Ramos (cell line): ENCODE results near the gene IL23R.

Experiments used
- in situ Hi-C: fragments of 300-500 bp; cut with MboI; formaldehyde crosslinking; loops from one replicate; pipeline ENCODE4 v1.14.3; 2022; ENCODE audit warnings: low sequenced_read_pairs; ENCODE audit not compliant: unreplicated experiment

The IL23R gene, protein sequence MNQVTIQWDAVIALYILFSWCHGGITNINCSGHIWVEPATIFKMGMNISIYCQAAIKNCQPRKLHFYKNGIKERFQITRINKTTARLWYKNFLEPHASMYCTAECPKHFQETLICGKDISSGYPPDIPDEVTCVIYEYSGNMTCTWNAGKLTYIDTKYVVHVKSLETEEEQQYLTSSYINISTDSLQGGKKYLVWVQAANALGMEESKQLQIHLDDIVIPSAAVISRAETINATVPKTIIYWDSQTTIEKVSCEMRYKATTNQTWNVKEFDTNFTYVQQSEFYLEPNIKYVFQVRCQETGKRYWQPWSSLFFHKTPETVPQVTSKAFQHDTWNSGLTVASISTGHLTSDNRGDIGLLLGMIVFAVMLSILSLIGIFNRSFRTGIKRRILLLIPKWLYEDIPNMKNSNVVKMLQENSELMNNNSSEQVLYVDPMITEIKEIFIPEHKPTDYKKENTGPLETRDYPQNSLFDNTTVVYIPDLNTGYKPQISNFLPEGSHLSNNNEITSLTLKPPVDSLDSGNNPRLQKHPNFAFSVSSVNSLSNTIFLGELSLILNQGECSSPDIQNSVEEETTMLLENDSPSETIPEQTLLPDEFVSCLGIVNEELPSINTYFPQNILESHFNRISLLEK

DNA sequence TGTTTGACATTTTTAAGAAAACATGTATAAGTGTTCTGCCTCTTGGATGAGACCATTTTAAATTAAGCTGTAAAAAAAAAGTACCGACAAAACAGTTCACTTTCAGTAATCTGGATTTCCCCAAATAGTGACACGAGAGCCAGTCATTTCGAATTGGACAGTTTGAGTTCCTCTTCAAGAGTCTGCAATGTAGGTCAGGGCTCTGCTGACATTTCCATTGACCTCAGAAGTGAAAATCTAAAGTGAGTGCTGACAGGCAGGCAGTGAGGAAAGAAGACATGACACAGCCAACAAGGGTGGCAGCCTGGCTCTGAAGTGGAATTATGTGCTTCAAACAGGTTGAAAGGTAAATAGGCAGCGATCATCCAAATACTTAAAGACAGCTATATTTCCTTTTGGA lies at the start of gene IL23R:
IL23R (plus strand) TSS at position 259 of the 400 bp plus-strand sequence. CDS start 1,667 bp downstream, outside the sequence.
- in situ Hi-C loops, result no loop called here

DNA sequence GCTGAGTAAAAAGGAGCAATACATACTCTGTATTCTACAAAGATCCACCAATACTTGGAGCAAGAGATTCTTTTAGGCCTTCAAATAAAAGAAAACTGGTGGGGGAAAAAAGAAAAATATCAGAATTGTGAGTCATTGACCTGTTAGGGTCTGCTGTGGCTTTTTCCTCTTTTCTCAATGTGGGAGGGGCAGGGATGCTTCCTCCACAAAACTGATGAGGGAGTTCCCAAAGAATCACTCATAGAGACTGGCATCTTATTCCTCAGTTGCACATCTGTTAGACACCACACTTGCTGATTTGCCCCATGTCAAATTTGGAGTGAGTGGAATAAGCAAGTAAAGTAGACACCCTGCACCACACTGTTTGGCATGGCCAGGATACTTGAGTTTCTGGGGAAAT lies 48.1 kb upstream of the IL23R start:
- in situ Hi-C loops, result no loop called here

DNA sequence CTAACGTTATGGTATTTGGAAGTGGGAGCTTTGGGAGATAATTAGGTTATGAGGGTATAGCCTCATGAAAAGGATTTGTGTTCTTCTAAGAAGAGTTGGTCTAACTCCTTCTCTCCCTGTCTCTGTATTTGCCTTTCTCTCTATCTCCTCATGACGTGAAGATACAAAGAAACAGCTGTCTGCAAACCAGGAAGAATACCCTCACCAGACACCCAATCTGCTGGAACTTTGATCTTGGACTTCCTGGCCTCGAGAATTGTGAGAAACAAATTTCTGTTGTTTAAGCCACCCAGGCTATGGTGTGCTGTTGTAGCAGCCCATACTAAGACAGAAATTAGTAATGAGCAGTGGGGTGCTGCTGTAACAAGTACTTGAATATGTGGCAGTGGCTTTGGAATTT lies 47.6 kb upstream of the IL23R start:
- in situ Hi-C loops, result no loop called here

DNA sequence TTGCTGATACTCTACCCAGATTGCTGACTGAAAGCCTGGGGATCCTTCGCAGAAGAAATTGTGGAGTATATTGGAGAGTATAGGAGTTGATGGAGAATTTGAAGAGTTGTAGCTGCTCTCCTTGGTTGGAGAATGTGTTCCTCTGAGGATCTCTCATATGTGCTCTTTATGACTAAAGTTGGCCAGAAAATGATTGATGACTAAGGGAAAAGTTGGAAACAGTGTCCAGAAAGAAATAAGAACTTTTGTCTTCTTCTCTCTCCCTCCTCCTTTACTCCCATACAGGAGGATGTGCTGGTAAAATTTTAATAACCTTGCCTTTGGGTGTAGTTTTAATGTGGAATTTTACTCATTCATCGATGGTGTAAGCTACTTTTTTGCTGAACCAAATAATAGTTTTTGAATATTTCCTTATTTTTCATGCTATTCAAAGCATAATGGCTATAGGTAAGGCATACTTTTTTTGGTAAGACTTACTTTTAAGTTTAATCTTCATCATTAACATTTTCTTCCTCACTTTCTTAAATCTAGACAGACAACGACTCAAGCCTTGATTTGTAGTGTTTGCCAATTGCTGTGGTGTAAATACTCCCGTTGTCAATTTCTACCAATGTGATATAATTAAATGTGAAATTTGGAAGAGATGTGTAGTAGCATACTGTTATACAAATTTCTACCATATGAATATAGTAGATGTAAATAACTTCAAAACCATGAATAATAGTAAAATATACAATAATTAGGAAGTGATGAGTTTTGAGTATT lies 45.2 kb upstream of the IL23R start:
- in situ Hi-C loops, result no loop called here

DNA sequence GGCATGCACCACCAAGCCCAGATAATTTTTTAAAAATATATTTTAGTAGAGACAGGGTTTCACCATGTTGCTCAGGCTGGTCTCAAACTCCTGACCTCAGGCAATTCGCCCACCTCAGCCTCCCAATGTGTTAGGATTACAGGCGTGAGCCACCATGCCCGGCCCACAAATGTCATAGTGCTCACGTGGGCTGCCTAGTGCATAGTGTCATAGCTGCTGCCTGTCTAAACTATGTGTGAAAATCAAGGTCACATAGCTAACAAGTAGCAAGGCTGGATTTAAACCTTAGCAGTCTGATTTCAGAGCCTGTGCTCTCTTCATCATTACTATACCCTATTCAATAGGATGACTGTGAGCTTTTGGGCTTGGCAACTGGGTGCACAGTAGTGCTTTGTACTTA lies 41.8 kb upstream of the IL23R start:
- in situ Hi-C loops, result no loop called here

DNA sequence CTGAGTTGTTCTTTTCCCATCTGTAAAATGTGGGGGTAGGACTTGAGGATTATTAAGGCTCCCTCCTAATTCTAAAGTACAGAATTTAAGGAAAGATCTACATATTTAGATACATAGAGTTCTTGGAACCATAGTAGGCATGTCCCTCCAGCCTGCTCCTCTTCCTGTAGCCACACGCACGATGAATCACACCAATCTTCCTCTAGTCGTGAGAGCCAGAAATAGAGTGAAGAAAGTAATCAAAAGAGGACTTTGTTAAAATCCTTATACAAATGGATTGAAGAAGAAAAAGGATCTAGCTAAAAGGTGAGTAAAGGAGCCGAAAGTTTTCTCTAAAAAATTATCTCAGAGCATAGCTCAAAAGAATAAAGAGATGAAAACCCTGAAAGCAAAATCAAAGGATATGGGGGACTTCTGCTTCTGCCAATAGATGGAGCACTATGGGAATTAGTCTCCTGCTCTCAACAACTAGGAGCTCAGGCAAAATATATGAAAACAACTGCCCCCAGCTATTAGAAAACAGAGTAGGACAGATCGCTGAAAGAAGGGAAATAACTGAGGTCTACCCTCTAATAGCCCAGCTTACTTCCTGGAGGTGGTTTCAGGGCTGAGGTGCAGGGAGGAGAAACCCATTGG lies 40.0 kb upstream of the IL23R start:
- in situ Hi-C loops, result no loop called here

DNA sequence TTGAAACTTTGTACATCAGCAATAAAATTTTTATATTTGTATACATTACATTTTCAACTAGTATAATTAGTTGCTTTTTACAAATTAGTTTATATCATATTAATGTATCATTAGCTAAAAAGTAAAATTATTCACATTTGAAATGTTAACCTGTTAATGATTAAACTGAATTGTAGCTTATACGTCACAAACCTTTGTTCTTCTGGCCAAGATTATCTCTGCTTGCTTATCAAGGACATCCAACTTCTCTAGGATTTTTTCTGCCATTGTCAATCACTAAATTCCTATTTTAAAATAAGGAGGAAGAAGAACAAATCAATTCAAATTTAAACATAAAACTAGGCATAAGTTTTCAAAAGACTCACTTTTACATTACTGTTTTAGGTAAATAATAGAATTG lies 39.3 kb upstream of the IL23R start:
- in situ Hi-C loops, result no loop called here

DNA sequence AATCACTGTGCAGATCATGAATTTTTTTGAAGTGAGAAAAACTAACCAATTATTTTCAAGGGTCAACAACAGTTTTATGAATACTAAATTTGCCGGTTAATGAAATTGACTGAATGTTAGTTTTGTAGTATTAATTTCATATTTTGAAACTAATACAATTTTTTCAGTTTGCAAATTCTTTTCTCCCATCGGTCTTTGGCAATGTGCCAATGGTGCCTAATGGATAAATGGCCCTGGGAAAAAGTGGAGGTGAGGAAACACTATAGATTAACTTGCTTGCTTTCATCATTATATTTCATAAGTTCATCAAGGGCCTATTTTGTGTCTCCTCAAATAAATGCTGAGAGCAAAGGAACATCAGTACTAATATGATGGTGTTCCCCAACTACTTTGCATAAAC lies 35.6 kb upstream of the IL23R start:
- in situ Hi-C loops, result no loop called here

DNA sequence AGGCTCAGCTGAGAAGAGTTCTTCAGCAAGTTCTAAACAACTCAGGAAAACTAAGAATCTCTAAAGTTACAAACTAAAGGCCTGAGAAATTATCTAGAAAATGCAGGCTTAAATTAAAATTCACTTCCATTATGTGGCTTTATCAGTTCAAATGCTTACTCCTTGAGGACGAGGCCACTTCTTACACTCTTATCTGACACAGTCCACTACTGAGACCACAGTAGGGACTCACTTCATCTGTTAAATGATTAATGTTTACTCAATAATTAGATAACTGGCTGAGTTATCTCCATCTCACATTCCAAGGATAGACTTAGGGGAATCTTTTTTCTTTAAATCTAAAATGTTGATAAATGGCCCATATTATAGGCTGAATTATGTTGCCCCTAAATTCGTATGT lies 33.1 kb upstream of the IL23R start:
- in situ Hi-C loops, result no loop called here

DNA sequence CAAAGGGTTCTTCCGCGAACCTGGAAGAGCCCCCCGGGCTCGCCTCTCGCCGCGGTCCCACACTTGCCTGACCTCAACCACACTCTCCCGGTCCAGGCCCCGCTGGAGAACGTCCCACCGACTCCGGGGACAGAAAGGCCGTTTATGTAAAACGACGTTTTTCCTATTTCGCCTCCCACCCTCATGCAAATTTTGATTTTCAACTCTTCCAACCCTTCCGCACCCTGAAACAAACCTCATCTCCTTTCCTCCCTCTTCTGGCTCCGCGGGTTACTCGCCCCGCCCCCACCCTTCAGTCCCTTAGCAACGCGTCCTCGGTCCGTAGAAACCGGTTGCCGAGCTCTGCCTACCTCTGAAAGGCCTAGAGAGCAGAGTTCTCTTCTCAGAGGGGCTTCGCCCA lies 31.6 kb upstream of the IL23R start, which contains the start of gene C1orf141:
C1orf141 (minus strand) TSS at position 276 of the 400 bp plus-strand sequence. CDS start 7,730 bp downstream, outside the sequence.
- in situ Hi-C loops, result no loop called here

DNA sequence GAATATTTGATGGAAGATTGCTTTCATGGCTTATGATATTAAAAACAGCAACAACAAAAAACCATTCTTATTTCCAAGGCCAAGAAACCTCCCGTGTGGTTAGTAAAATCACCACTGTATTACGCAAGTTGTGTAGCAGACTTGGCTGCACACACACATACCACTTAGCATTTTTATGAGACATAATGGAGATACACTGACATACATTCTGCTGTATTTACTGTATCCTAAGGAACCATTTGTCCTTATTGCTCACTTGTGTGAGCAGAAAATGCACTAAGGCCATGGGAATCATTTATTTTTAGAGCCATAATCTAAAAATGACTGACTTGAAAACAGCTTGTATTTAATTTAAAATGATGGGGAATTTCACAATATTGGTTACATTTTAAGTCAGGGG lies 30.9 kb upstream of the IL23R start:
- in situ Hi-C loops, result no loop called here

DNA sequence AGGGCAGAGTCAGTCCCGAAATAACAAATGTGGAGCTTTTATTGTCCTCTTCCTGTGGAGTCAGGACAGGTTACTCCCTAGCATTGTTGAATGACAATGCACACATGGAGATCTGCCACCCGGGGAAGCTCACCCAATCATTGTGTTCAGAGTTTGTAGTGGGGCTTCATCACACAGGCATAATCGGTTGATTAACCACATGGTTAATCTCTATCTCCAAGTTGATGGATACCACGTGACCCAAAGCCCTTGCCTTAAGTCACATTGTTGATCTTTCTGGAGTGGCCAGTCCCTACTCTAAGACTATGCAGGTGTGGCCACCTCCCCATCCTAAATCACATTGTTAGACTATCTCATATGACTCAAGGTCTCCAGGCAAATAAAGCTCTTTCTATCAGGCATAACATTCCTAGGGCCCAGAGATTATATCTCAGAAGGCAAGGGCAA lies 28.9 kb upstream of the IL23R start:
- in situ Hi-C loops, result no loop called here

DNA sequence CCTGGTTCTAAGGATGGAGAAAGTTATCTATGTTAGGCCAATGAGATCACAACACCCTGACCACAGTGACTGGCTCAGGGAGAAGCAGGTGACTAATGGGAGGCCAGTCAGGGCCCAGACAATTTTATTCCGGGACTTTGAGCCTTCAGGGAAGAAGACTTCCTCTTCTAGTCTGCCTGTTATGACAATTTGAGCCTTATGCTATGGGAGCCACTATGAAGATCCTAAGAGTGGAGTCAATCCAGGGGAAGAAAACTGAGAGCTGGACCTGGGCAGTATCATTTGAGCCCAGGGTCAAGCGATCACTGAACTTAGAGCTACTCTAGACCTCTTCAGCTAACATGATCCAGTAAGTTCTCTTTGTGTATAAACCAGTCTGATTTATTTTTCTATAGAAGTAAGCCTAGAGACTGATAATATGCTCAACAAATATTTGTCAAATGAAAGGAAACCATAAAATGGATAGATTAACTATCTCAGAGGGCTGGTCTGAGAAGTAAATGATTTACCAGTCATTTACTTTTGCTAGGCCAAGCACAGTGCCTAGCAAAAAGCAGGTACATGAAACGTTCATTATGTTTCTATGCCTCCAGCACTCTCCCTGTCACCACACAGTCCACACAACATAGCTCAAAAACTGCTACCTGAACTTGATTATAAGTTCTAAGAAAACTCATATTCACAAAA lies 27.3 kb upstream of the IL23R start:
- in situ Hi-C loops, result no loop called here

DNA sequence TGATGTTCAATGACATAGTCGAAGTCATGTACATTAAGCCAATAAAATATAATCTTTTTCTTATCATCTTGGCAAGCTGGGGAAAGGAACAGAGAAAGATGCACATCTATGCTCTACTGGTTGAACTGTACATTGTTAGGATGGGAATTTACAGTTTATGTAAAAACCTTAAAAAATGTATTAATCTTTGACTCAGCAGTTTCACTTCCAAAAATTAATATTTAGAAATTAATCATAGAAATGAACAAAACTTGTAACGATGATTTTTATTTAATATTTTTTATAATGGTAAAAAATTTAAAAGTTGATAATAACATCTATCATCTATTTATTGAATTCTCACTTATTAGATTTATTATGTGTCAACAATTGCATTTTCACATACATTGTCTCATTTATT lies 25.8 kb upstream of the IL23R start:
- in situ Hi-C loops, result loop anchor here (10.0 kb wide), 1 partner anchor 146 kb away; no protein-coding TSS in a partner anchor

DNA sequence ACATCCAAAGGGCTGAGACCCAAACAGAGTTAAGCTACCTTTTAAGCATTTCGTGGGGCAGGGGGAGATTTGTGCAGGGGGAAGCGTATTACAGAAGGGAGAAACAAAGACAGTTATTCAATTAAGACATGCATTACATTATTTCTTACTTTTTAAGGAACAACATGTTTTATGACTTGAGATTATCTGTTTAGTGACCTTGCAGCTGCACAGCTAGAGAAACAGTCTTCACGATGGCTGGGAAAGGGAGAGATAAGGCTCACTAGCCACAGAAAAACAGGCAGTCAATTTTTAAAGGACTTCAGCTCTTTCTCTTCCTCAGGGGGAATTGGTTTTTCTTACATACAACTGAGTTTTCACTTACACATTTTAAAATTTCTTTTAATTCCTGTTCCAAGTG lies 24.4 kb upstream of the IL23R start:
- in situ Hi-C loops, result loop anchor here (10.0 kb wide), 1 partner anchor 147 kb away; no protein-coding TSS in a partner anchor

DNA sequence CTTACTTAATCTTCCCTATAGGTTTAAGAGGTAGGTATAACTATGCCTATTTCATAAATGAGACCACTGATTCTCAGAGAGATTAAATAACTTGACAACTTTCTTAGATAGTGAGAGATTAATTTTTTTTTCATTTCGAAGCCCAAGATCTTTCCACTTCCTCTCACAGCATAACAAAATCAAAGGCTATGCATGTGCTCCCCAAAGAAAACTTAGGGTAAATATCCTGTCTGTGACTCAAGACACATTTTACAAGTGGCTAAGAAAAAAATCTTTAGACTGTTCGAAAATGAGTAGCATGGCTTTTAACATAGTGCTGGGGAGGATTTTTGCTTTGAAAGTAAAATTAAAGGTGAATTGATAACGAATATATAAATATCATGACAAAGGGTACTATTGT lies 23.3 kb upstream of the IL23R start:
- in situ Hi-C loops, result loop anchor here (10.0 kb wide), 1 partner anchor 148 kb away; no protein-coding TSS in a partner anchor

DNA sequence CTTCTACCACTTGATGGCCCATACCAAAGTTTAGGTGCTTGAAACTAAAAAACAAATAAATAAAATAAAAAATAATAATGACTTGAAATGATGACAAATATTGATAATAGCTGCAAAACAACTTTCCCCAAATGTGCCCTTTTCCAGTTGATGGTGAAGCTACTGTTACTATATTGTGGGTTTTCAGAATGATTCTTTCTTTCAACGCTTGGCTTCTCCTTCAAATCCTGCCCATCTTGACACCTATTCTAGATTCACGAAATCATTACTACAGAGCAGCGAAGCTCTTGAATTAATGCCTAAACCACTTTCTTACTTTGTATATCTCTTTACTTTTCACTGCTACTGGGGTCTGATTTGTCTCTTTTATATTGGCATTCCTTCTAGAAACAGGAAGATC lies 22.3 kb upstream of the IL23R start:
- in situ Hi-C loops, result loop anchor here (10.0 kb wide), 1 partner anchor 149 kb away; no protein-coding TSS in a partner anchor

DNA sequence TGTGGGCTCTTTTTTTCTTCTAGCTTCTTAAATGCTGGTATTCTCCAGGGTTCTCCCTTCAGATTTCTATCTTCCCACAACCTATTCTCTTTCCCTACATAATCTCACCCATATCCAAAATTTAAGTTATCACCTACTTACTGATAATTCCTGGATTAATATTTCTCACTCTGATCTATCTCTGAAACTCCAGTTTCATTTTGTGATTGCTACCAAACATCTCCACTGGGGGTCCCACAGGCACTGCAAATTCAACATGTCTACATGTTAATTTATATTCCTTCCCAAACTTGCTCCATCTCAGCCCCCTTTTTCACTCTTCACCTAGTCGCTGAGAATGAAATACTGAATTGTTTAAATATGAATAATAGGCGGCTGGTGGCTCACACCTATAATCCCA lies 21.6 kb upstream of the IL23R start:
- in situ Hi-C loops, result loop anchor here (5.0 to 10.0 kb wide), 2 partner anchors 150 to 382 kb away; no protein-coding TSS in a partner anchor

DNA sequence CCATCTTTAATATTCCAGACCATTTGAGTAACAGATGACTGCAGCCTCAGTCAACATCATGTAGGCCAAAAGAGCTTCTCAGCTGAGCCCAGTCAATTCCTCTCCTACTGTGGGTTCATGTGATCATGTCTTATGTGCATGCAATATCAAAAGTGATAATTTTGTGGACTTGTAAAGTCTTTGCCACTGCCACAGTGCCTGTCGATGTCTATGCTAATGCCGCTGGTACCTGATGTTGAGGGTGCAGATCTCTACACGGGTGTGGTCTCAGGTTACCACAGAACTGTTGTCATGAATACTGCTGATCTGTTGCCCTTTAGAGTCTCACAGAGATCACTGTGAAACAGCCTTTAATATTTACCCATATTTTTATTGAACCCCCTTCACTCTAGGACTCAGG lies 20.2 kb upstream of the IL23R start:
- in situ Hi-C loops, result loop anchor here (5.0 to 10.0 kb wide), 2 partner anchors 151 to 384 kb away; no protein-coding TSS in a partner anchor
